Measurements from ENCODE around the gene GLI2.

The GLI2 gene

DNA sequence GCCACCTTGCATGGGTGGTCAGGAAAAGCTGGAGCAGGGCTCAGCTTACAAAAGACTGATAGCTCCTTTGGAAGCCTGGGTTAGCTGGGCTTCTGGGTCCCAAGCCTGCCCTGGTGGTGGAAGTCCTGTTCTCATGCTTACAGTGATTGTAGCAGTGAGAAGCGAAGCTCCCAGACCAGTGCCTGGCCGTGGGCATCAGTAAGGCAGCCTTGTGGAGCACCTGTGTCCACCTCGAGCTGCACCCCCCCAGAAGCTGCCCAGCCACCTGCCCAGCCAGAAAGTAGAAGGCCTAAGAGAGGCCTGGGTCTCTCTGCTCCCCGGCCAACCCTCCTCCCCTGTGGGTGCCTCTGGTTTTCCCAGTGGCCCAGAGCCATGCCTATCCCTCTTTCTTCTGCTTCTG lies 10.5 kb downstream of the GLI2 start (continued):
- TF ChIP-seq PRDM10 (tag by site-specific recombination; IDR thresholded peaks at IDR 0.05) (no peak), ZNF184 (tag by site-specific recombination; IDR thresholded peaks at IDR 0.05) (no peak), ZNF211 (tag by site-specific recombination; IDR thresholded peaks at IDR 0.05; ENCODE audit: low read depth) (no peak)

- TF ChIP-seq ZNF266 (tag by site-specific recombination; IDR thresholded peaks at IDR 0.05; ENCODE audit: low read depth) (no peak), ZNF211 (tag by site-specific recombination; IDR thresholded peaks at IDR 0.05; ENCODE audit: low read depth) (no peak)
- TF ChIP-seq, protein P1, sequence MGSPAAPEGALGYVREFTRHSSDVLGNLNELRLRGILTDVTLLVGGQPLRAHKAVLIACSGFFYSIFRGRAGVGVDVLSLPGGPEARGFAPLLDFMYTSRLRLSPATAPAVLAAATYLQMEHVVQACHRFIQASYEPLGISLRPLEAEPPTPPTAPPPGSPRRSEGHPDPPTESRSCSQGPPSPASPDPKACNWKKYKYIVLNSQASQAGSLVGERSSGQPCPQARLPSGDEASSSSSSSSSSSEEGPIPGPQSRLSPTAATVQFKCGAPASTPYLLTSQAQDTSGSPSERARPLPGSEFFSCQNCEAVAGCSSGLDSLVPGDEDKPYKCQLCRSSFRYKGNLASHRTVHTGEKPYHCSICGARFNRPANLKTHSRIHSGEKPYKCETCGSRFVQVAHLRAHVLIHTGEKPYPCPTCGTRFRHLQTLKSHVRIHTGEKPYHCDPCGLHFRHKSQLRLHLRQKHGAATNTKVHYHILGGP (tag by site-specific recombination; IDR thresholded peaks at IDR 0.05) = no peak
- ChIA-PET CTCF (interaction anchor here (0.6 kb wide), 1 partner anchor 902 kb away, joined by 3 read pairs; the partner anchor contains the start of gene CLASP1), POLR2A (no interaction called here)
- Histone ChIP-seq H3K4me1 (ENCODE audit: control insufficient read depth, insufficient read depth, low read length) (no peaks in the 10 kb centered on the region; the same call in 1 of the 2 replicates), H3K4me3 (ENCODE audit: low read depth, low read length) (no peak overlapping the region), H3K27ac (ENCODE audit: extremely low read depth, low read depth, low read length) (no peak overlapping the region), H3K9me3 (ENCODE audit: control insufficient read depth, insufficient read depth, low read depth, low read length) (no peaks in the 10 kb centered on the region), H3K36me3 (ENCODE audit: control insufficient read depth in 2 of 2, insufficient read depth in 1 of 2, low read length in 2 of 2) (no peaks in the 10 kb centered on the region)
Measured at GRCh38 chr2:120747281-120747680, 11.6 kb downstream of the GLI2 start.

DNA sequence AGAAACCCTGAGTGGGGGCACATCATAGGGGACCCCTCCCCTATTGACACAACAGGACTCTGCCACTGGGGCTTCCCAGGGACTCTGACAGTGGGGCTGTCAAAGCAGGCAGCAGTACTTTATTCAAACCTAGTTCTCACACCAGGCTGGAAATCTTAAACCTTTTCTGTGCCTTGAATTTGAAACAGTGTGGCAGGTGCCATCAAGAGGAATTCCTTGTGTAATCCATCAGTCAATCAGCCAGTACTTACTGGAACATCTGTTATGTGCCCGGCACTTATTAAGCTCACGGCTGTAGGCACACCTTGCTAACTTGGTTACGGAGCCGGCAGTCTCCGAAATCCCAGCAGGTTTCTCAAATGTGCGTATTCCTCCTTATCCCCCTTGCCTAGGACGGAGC lies 12.0 kb downstream of the GLI2 start:
- Histone ChIP-seq H3K27ac (ENCODE audit: extremely low read depth, low read depth, low read length) (no peak overlapping the region), H3K36me3 (ENCODE audit: control insufficient read depth in 2 of 2, insufficient read depth in 1 of 2, low read length in 2 of 2) (no peaks in the 10 kb centered on the region), H3K9me3 (ENCODE audit: control insufficient read depth, insufficient read depth, low read depth, low read length) (no peaks in the 10 kb centered on the region), H3K4me3 (ENCODE audit: low read depth, low read length) (no peak overlapping the region), H3K4me1 (ENCODE audit: control insufficient read depth, insufficient read depth, low read length) (no peaks in the 10 kb centered on the region; the same call in 1 of the 2 replicates)
- POLR2A ChIA-PET = no interaction called here
- CTCF ChIA-PET = no interaction called here
- TF ChIP-seq ZNF221 (tag by site-specific recombination; IDR thresholded peaks at IDR 0.05; ENCODE audit: borderline replicate concordance) (no peak), SP7 (tag by site-specific recombination; IDR thresholded peaks at IDR 0.05) (no peak), OSR2 (tag by site-specific recombination; IDR thresholded peaks at IDR 0.05) (no peak), ZNF211 (tag by site-specific recombination; IDR thresholded peaks at IDR 0.05; ENCODE audit: low read depth) (no peak)

GRCh38 chr2:120748310-120748709 lies 12.6 kb downstream of the GLI2 start:
- CTCF ChIA-PET = no interaction called here

DNA sequence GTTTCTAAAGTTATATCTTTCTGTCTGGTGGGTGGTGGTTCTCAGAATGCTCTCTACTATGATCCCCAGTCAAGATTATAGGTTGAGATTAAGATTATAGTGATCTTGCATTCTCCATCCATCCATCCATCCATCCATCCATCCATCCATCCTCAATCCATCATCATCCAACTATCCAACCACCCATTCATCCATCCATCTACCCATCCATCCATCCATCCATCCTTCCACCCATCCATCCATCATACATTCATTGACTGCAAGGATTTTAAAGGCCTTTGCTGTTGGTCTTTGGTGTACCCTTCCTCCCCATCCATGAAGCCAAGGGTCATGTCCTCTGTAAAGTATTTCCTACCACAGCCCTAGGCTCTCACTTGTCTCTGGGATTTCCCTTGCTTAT lies 13.1 kb downstream of the GLI2 start:
- POLR2A ChIA-PET = no interaction called here
- Histone ChIP-seq H3K4me1 (ENCODE audit: control insufficient read depth, insufficient read depth, low read length) (no peaks in the 10 kb centered on the region; the same call in 1 of the 2 replicates), H3K9me3 (ENCODE audit: control insufficient read depth, insufficient read depth, low read depth, low read length) (no peaks in the 10 kb centered on the region), H3K27ac (ENCODE audit: extremely low read depth, low read depth, low read length) (no peak overlapping the region), H3K36me3 (ENCODE audit: control insufficient read depth in 2 of 2, insufficient read depth in 1 of 2, low read length in 2 of 2) (no peaks in the 10 kb centered on the region), H3K4me3 (ENCODE audit: low read depth, low read length) (no peak overlapping the region)
- CTCF ChIA-PET = no interaction called here
- TF ChIP-seq ZNF366 (tag by site-specific recombination; conservative IDR thresholded peaks at IDR 0.05) = peak; percentile 83
- peak; percentile 57; the same call in 1 of the 2 replicates for TF ChIP-seq ZBTB17 (tag by site-specific recombination; IDR thresholded peaks at IDR 0.05)
- no peak for TF ChIP-seq ZNF169 (tag by site-specific recombination; IDR thresholded peaks at IDR 0.05)

More at GRCh38 chr2:120748310-120748709, 12.6 kb downstream of the GLI2 start:
- Histone ChIP-seq H3K36me3 (ENCODE audit: control insufficient read depth in 2 of 2, insufficient read depth in 1 of 2, low read length in 2 of 2) (no peaks in the 10 kb centered on the region), H3K9me3 (ENCODE audit: control insufficient read depth, insufficient read depth, low read depth, low read length) (no peaks in the 10 kb centered on the region), H3K4me3 (ENCODE audit: low read depth, low read length) (no peak overlapping the region), H3K27ac (ENCODE audit: extremely low read depth, low read depth, low read length) (no peak overlapping the region), H3K4me1 (ENCODE audit: control insufficient read depth, insufficient read depth, low read length) (no peaks in the 10 kb centered on the region; the same call in 1 of the 2 replicates)
- TF ChIP-seq ZNF138 (tag by site-specific recombination; IDR thresholded peaks at IDR 0.05; ENCODE audit: borderline replicate concordance) (no peak), ZNF501 (tag by site-specific recombination; IDR thresholded peaks at IDR 0.05) (no peak)
- POLR2A ChIA-PET = no interaction called here
